HG02884 (cell line): ENCODE results near the gene XRCC2.

Experiments
- ATAC-seq: cut with Tn5 transposase; IDR thresholded peaks from one replicate; pipeline ENCODE4 v1.9.1; 2021; ENCODE audit warnings: mild to moderate bottlenecking, moderate library complexity; ENCODE audit not compliant: unreplicated experiment

The XRCC2 gene

DNA sequence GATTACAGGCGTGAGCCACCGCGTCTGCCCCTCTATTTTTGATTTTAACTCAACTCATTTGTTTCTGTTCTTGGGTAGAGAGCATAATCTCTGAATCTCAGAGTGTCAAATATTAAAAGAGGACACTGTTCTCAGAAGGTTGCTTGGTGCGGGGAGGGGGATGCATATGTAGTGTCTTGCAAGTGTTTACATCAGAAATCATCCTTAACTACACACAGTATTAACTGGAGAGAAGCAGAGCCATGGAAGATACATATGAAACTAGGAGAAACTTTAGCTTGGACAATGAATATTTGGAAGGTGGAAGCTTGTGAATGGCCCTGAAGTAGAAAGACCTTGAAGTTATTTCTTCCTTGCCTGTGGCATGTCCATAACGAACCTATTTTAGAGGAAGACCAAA, 57.5 kb downstream of the XRCC2 start:
- no peak for ATAC-seq

GRCh38 chr7:152617056-152617455, 58.9 kb downstream of the XRCC2 start:
- ATAC-seq: no peak

DNA sequence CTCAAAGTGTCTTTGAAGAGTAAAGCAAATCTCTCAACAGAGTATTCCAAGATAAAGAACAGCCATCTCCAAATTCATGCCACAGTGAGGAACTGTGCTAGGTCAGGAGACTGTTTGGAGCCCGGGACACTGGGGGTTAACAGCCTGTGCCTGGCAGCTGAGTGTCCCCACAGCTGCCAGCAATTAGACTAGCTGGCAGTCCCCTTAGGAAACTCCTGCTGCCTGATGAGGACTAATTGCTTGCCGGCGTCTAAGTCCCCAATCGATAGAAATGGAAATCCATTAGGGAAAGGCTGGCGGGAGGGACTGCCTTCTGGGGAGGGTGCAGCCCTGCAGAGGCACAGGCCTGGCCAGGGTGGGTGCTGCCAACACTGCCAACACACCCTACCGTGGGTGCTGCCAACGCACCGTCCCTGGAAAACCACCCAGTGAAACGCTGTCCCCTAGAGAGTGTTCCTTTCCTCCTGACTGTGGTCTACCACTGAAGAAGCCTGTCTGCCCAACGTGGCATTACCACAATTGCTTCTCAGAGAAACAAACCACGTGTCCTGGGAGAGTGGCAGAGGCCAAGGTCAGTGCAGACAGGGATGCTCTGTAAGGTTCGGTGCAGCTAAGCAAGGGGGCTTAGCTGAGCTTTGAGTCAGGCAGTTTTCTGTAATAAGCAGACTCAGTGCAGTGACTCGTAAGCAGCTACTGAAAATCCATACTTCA, 60.8 kb downstream of the XRCC2 start:
- no peak for ATAC-seq

DNA sequence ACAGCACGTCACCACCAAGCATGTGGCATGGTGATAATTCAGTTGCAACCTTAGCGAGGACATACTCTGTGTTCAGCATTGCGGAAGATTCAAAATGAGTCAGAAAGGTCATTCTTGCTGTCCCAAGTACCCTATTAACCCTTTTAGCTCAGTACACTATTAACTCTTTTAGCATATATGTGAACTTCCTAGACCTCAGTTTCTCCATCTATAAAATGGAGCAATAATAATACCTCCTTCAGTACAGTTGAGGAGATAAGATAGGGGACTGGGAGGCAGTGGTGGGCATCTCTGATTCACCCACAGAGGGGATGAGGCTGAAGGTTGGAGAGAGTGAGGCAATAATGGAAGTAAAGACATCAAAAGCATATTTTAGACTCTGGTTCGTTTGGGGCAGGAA, 67.3 kb downstream of the XRCC2 start:
- ATAC-seq: no peak

DNA sequence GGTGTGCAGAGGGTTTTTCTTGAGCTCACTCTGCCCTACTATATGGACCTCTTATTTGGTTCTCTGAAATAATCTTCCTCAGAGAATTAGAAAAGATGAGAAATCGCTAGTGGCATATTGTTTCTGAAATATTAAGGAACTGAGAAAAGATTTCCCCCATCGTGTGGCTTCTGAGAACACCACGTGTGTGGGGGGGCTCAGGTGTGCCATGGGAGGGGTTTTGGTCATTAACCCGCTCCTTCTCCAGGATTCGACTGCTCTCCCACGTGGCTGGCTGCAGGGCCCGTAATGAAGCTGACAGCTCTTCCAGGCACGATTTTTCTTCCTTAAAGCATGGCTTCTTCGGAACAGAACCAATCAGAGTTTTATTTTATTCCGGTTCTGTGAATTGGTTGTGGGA, 67.7 kb downstream of the XRCC2 start:
- ATAC-seq: no peak

- ATAC-seq: no peak
Observed at GRCh38 chr7:152607007-152607406, 68.9 kb downstream of the XRCC2 start.

GRCh38 chr7:152602962-152603361, 73.0 kb downstream of the XRCC2 start:
- ATAC-seq: no peak

DNA sequence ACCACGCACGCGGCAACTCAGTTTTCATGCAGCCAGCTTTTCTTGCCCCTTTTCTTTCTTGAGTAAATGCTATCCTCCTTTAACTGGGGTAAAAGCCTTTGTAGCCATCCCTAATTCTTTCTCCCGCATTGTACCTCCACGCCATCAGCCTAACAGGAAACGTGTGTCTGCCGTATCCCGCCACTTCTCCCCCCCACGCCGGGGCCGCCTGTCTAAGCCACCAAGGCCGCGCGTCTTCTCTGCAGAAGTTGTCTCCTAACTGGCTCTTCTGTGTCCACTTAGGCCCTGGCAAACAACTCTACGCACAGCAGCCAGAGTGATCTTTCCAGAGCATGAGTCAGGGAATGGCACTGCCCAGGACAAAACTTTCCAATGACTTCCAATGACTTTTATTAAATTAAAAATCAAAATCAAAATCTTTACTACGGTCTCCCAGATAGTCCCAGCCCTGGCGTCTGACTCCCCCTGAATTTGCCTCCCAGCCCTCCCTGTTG, 74.6 kb downstream of the XRCC2 start:
- no peak for ATAC-seq

DNA sequence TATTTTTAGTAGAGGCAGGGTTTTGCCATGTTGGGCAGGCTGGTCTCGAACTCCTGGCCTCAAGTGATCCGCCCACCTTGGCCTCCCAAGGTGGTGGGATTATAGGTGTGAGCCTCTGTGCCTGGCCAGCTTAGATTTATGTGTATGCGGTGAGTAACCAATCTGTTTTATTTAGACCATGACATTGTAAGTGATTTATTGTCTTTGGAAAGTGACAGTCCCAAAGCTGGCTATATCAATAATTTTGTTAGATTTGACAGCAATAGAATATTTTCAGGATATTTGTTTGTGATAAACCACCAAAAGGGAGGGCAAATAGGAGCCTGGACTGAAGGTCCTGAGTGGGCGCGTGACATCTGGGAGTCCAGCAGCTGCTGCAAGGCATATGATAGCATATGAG, 75.7 kb downstream of the XRCC2 start:
- no peak for ATAC-seq

DNA sequence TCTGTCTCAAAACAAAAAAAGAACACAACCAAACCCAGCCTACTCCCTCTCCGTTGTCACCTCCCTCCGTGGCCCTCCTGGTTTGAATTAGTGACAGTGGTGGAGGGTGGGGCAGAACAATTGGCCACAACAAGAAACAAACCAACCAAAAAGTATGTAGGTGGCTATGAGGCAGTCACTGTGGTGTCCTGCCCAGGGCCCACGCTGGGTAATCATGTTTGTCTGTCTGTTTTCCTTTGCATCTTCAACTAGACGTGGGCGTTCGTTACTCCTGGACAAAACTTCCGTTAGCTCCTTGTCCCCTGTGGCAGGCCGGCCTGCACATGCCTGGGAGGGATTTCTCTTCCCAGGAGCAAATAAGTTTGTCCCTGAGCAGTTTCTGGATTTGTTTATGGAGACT, 78.4 kb downstream of the XRCC2 start:
- no peak for ATAC-seq

- no peak for ATAC-seq
Observed at GRCh38 chr7:152596824-152597223, 79.1 kb downstream of the XRCC2 start.
